Ovary (tissue), 9 donors: ENCODE results near the gene DIS3. TPM values are rescaled to one million over a fixed set of nuclear protein-coding genes. Genes with fewer than 3 reads are reported as not detected.

ENCODE experiments used
- DNase-seq, 5 donors: peaks; one replicate each; pipeline ENCODE4 v3.0.0-alpha.2; 2019 to 2020
- H3K27ac ChIP-seq, 2 donors: fragments of 200-600 bp; one replicate each; pipeline versions ENCODE4 v1.5.1 to v1.8.0; 2019 to 2022
- H3K27me3 ChIP-seq: fragments of 200-600 bp; one replicate; pipeline ENCODE4 v1.8.0; 2022
- H3K36me3 ChIP-seq: fragments of 200-600 bp; sonication (generic); one replicate; pipeline ENCODE4 v1.5.1; 2019
- H3K4me1 ChIP-seq: one replicate; pipeline ENCODE4 v1.8.1; 2013; ENCODE audit warnings: mild to moderate bottlenecking, moderate library complexity; ENCODE audit not compliant: insufficient read depth
- H3K4me3 ChIP-seq: fragments of 200-600 bp; sonication (generic); one replicate; pipeline ENCODE4 v1.5.1; 2017
- H3K9me3 ChIP-seq, 2 donors: fragments of 200-600 bp in 1 of 2; sonication (generic) in 1 of 2; one replicate each; pipeline versions ENCODE4 v1.5.1 to v1.8.1; 2013 to 2019; ENCODE audit warnings: mild to moderate bottlenecking in 1 of 2, moderate library complexity in 1 of 2
- CTCF ChIP-seq, 3 donors: fragments of 450-650 bp in 2 of 3; fragments of 200-600 bp in 1 of 3; IDR thresholded peaks; one replicate each; pipeline versions ENCODE4 v1.5.1 to v1.8.0; 2016 to 2022; ENCODE audit warnings: antibody characterized with exemption in 3 of 3, mild to moderate bottlenecking in 1 of 3
- EP300 ChIP-seq: sonication (generic); formaldehyde crosslinking; IDR thresholded peaks from one replicate; pipeline ENCODE4 v1.6.1; 2017; ENCODE audit warnings: antibody characterized with exemption
- POLR2A ChIP-seq: fragments of 450-650 bp; IDR thresholded peaks from one replicate; pipeline ENCODE4 v1.6.1; 2017; ENCODE audit warnings: antibody characterized with exemption, mild to moderate bottlenecking, moderate library complexity
- WGBS, 3 donors: extraction: QIAGEN DNeasy Blood & Tissue Kit in 1 of 3; methylation state at CpG; one replicate each; pipeline versions ENCODE4 v1.1.5 to v1.1.7; 2013 to 2017; 5-methylcytosine and 5-hydroxymethylcytosine counted together
- intact Hi-C, 4 donors: fragments of 100-400 bp; cut with DNase I; formaldehyde crosslinking; loops; one replicate each; pipeline versions ENCODE4 v1.11.0 to v1.15.1; 2022 to 2023
- polyA plus RNA-seq, 2 donors: library from polyadenylated mRNA; stranded (reverse); fragments of 200-250 nt in 1 of 2; fragments of 350-450 nt in 1 of 2; fragmentation: Illumina TruSeq in 1 of 2; extraction: RNeasy Lipid Tissue Mini Kit (QIAGEN cat#74804) in 1 of 2; gene quantifications; one replicate each; pipeline ENCODE4 v1.2.3, GENCODE V29; 2013 to 2014
- total RNA-seq, 7 donors: library from RNA; depleted of rRNA in 2 of 7; stranded (reverse); fragments of >200 nt in 2 of 7; fragmentation: NEBNext Ultra II Directional in 3 of 7; extraction: Animal tissue kit (Norgen Biotek cat#: 25700) in 3 of 7; gene quantifications; one replicate each; pipeline versions ENCODE4 v1.1.0 to v1.2.4, GENCODE V29; 2016 to 2023
- donor health status: DM: no; HTN: no; CAD: no; lungs with moderate emphysema.
- donor health status: DM: no; HTN: no; CAD: no.
- donor health status: Bipolar disorder and iron deficiency.
- donor health status: DM: yes; HTN: yes; CAD: no.
- donor health status: DM: no; HTN: no; CAD: no.
- donor health status: DM: yes; HTN: yes; CAD: no.

DIS3 gene
- total and polyA plus RNA-seq, 9 donors: 10.7 to 30.3 (median 26.4) TPM

- H3K9me3 ChIP-seq: no peaks in the 10 kb centered on the region
- H3K27ac ChIP-seq: no peak overlapping the region
- H3K4me3 ChIP-seq: no peak overlapping the region
- intact Hi-C loops: no loop called here
- no peak for DNase-seq
- 92 to 93% (median 92%) methylated on average over 6 of the region's 6 CpGs for WGBS, 3 donors
- H3K4me1 ChIP-seq: no peaks in the 10 kb centered on the region
- TF ChIP-seq POLR2A (no peak), CTCF (IDR thresholded peaks at IDR 0.05) (no peak), EP300 (no peak)
- H3K27me3 ChIP-seq: no peaks in the 10 kb centered on the region
- no peaks in the 10 kb centered on the region for H3K36me3 ChIP-seq
Measured at GRCh38 chr13:72754111-72754510, 27.6 kb downstream of the DIS3 start.

- no peak overlapping the region for H3K27ac ChIP-seq
- H3K36me3 ChIP-seq: no peaks in the 10 kb centered on the region
- H3K27me3 ChIP-seq: no peaks in the 10 kb centered on the region
- no peaks in the 10 kb centered on the region for H3K9me3 ChIP-seq
- no peaks in the 10 kb centered on the region for H3K4me1 ChIP-seq
- DNase-seq: no peak
- no peak for TF ChIP-seq CTCF (IDR thresholded peaks at IDR 0.05)
- no peak for TF ChIP-seq EP300
- TF ChIP-seq POLR2A: no peak
- no peak overlapping the region for H3K4me3 ChIP-seq
- intact Hi-C loops: no loop called here
Measured at GRCh38 chr13:72751220-72751619, 30.5 kb downstream of the DIS3 start.

- no peaks in the 10 kb centered on the region for H3K27me3 ChIP-seq
- intact Hi-C loops: no loop called here
- 31 to 79% (median 47%) methylated on average over 1 of the region's 1 CpG for WGBS, 3 donors
Measured at GRCh38 chr13:72745260-72745659, 36.4 kb downstream of the DIS3 start.

GRCh38 chr13:72740015-72740414 is 41.7 kb downstream of the DIS3 start:
- Histone ChIP-seq H3K9me3 (no peaks in the 10 kb centered on the region), H3K27me3 (no peaks in the 10 kb centered on the region), H3K27ac (no peak overlapping the region), H3K4me3 (no peak overlapping the region), H3K4me1 (no peaks in the 10 kb centered on the region), H3K36me3 (no peaks in the 10 kb centered on the region)
- DNase-seq: no peak
- intact Hi-C loops: no loop called here
- TF ChIP-seq EP300 (no peak), CTCF (IDR thresholded peaks at IDR 0.05) (no peak), POLR2A (no peak)
- 52 to 61% (median 52%) methylated on average over 1 of the region's 1 CpG for WGBS, 3 donors

More at GRCh38 chr13:72745260-72745659, 36.4 kb downstream of the DIS3 start:
- Histone ChIP-seq H3K4me1 (no peaks in the 10 kb centered on the region), H3K36me3 (no peaks in the 10 kb centered on the region), H3K9me3 (no peaks in the 10 kb centered on the region), H3K4me3 (no peak overlapping the region), H3K27ac (no peak overlapping the region)
- TF ChIP-seq CTCF (IDR thresholded peaks at IDR 0.05) (no peak), POLR2A (no peak), EP300 (no peak)
- DNase-seq: no peak

- WGBS, 3 donors: 87 to 92% (median 92%) methylated on average over 3 of the region's 3 CpGs
- no peak for DNase-seq
- Histone ChIP-seq H3K9me3 (no peaks in the 10 kb centered on the region), H3K4me3 (no peak overlapping the region), H3K27ac (no peak overlapping the region), H3K27me3 (no peaks in the 10 kb centered on the region), H3K36me3 (no peaks in the 10 kb centered on the region), H3K4me1 (no peaks in the 10 kb centered on the region)
- TF ChIP-seq CTCF (IDR thresholded peaks at IDR 0.05) (no peak), POLR2A (no peak), EP300 (no peak)
- intact Hi-C loops: no loop called here
Measured at GRCh38 chr13:72737033-72737432, 44.7 kb downstream of the DIS3 start.
